Tibial nerve (tissue), 4 donors: Measurements from ENCODE around the gene FBXW7.

Source experiments
- EP300 ChIP-seq, 2 donors: sonication (generic); formaldehyde crosslinking; IDR thresholded peaks; one replicate each; pipeline ENCODE4 v1.6.1; 2017; ENCODE audit warnings: antibody characterized with exemption in 2 of 2, mild to moderate bottlenecking in 1 of 2
- POLR2A ChIP-seq, 2 donors: fragments of 450-650 bp; IDR thresholded peaks; one replicate each; pipeline ENCODE4 v1.6.1; 2017; ENCODE audit warnings: antibody characterized with exemption in 2 of 2, mild to moderate bottlenecking in 2 of 2, moderate library complexity in 2 of 2
- TF ChIP-seq, protein P1 (sequence below), 5 experiments: fragments of 200-600 bp in 3 of 5; fragments of 450-650 bp in 2 of 5; sonication (generic) in 3 of 5; IDR thresholded peaks; one replicate each; pipeline ENCODE4 v1.5.1; 2016 to 2019; ENCODE audit warnings: antibody characterized with exemption in 5 of 5, mild to moderate bottlenecking in 3 of 5, moderate library complexity in 2 of 5

DNA sequence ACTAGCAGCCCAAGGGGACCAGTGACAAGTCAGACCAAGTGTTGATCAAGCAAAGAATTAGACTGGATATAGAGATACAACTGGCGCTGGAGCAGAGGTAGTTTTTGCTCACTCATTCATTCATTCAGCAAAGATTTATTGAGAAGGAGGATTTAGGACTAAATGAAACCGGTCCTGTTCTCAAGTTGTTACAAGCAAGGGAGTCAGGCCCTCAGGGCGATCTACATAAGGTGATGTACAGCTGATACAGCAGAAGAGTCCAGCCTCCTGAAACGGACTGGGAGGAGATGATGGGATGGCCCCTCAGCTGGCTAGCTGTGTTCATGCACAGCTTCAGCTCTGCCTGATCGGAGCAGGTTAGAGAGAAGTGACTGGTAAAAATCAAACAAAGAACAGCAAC, 242.4 kb downstream of the FBXW7 start:
- TF ChIP-seq, protein P1, sequence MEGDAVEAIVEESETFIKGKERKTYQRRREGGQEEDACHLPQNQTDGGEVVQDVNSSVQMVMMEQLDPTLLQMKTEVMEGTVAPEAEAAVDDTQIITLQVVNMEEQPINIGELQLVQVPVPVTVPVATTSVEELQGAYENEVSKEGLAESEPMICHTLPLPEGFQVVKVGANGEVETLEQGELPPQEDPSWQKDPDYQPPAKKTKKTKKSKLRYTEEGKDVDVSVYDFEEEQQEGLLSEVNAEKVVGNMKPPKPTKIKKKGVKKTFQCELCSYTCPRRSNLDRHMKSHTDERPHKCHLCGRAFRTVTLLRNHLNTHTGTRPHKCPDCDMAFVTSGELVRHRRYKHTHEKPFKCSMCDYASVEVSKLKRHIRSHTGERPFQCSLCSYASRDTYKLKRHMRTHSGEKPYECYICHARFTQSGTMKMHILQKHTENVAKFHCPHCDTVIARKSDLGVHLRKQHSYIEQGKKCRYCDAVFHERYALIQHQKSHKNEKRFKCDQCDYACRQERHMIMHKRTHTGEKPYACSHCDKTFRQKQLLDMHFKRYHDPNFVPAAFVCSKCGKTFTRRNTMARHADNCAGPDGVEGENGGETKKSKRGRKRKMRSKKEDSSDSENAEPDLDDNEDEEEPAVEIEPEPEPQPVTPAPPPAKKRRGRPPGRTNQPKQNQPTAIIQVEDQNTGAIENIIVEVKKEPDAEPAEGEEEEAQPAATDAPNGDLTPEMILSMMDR (IDR thresholded peaks at IDR 0.05), result no peak
- no peak for TF ChIP-seq POLR2A (IDR thresholded peaks at IDR 0.05)
- TF ChIP-seq EP300 (IDR thresholded peaks at IDR 0.05), result no peak
